Activated naive CD4-positive, alpha-beta T cell treated with anti-CD3 and anti-CD28 coated beads, Interleukin-2, amount 50 U/mL, for 72 hours (primary cell): ENCODE data around the gene MSH5. TPM values are rescaled to one million over a fixed set of nuclear protein-coding genes. Genes with fewer than 3 reads are reported as not detected.
"Not testable (repeated sequence)": the region's sequence is repeated elsewhere in the genome, so short reads cannot be mapped to it uniquely, and the experiment has no call there.

Experiments
- ATAC-seq, 2 donors: fragments of 150-1000 bp; cut with Tn5 transposase; 2 replicates each; pipeline ENCODE4 v1.10.0; 2021; ENCODE audit warnings: mild to moderate bottlenecking in 2 of 2, moderate library complexity in 2 of 2
- DNase-seq, 2 donors: peaks; one replicate each; pipeline ENCODE4 v3.0.0; 2021 to 2022; ENCODE audit warnings: low spot score in 2 of 2
- H3K27ac Mint-ChIP-seq, 2 donors: one replicate each; pipeline ENCODE4 v1.8.0; 2022; ENCODE audit warnings: mild to moderate bottlenecking in 2 of 2, mixed read lengths in 2 of 2
- H3K36me3 Mint-ChIP-seq, 2 donors: one replicate each; pipeline ENCODE4 v1.8.0; 2022; ENCODE audit warnings: mixed read lengths in 2 of 2
- H3K9me3 Mint-ChIP-seq, 2 donors: one replicate each; pipeline ENCODE4 v1.8.0; 2022; ENCODE audit warnings: mixed read lengths in 2 of 2
- total RNA-seq, 2 donors: library from RNA; stranded (reverse); gene quantifications; one replicate each; pipeline ENCODE4 v1.2.3, GENCODE V29; 2022

Gene MSH5
- total RNA-seq, 2 donors from 2014 or later, result 116 to 158 TPM

- H3K36me3 Mint-ChIP-seq, result peaks cover 0 to 5% of the 10 kb centered on the region in 2 donors
- ATAC-seq (no peak), DNase-seq (no peak)
- no peaks in the 10 kb centered on the region for H3K9me3 Mint-ChIP-seq
- no peak overlapping the region for H3K27ac Mint-ChIP-seq
These were observed 37.9 kb downstream of the MSH5 start for GRCh38 chr6:31777667-31778050.

DNA sequence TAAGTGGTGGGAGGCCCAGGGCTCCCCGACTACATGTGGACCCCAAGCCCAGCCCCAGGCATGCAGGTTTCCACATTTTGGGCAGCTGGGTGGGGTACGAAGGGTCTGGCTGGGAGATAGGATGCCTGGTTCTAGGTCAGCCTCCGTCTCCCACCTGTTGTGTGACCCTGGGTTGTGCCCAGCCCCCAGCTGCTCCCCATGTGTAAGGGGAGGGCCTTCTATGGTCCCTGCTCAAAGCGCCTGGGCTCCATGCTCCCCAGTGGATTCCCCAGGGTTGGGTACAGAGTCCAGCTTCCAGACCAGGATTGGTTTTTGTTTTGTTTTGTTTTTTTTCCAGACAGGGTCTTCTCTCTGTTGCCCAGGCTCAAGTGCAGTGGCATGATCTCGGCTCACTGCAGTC lies 38.4 kb downstream of the MSH5 start:
- H3K36me3 Mint-ChIP-seq, result peaks cover 0 to 5% of the 10 kb centered on the region in 2 donors
- no peak for ATAC-seq
- H3K27ac Mint-ChIP-seq, result no peak overlapping the region
- no peaks in the 10 kb centered on the region for H3K9me3 Mint-ChIP-seq
- no peak for DNase-seq

DNA sequence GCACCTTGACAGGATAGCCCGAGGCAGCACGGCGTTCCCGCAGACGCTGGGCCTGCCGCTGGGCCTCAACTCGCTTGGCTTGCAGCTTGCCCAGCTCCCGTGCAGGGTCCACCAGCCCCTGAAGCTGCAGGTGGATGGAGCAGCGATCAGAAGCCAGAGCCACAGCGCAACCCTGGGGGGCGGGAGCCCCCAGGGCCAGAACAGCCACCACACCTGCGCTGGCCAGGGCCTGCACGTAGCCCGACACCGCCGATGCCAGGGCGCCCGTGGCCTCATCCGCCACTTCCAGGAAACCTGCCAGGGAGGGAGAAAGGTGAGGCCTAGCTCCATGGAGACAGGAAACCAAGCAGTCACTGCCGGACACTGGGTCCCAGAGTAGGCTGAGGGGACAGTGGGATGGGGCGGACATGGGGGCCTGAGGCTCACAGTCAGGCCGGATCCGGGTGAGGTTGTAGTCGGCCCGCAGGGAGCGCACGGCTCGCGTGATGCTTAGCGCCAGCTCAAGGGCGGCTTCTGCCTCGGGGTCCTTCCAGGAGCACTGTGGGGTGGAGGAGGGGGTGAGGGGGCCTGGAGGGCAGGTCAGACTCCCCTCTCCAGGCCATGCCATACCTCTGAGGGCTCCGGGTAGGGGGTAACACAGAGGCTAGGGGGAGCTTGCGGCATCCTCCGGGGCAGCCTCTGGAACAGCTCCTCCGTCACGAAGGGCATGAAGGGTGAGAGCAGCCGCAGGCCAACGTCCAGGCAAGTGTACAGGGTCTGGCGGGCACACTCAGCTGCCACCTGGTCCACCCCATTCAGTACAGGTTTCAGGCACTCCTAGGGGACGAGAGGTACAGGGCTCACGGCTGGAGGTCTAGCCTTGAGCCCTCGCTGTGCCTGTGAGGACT lies 39.4 kb downstream of the MSH5 start:
- DNase-seq (no peak), ATAC-seq (no peak)
- H3K27ac Mint-ChIP-seq, result no peak overlapping the region
- no peaks in the 10 kb centered on the region for H3K9me3 Mint-ChIP-seq
- peaks cover 0 to 9% of the 10 kb centered on the region in 2 donors for H3K36me3 Mint-ChIP-seq

- H3K9me3 Mint-ChIP-seq, result no peaks in the 10 kb centered on the region
- DNase-seq (no peak), ATAC-seq (no peak)
- no peak overlapping the region for H3K27ac Mint-ChIP-seq
- H3K36me3 Mint-ChIP-seq, result peaks cover 0 to 11% of the 10 kb centered on the region in 2 donors
These were observed 40.1 kb downstream of the MSH5 start for GRCh38 chr6:31779908-31780307.

GRCh38 chr6:31780507-31781243 lies 40.9 kb downstream of the MSH5 start:
- Mint-ChIP-seq H3K27ac (peak overlapping the region in 1 of 2 donors; percentile 63), H3K36me3 (peaks cover 0 to 11% of the 10 kb centered on the region in 2 donors), H3K9me3 (no peaks in the 10 kb centered on the region)
- no peak for DNase-seq
- no peak for ATAC-seq

DNA sequence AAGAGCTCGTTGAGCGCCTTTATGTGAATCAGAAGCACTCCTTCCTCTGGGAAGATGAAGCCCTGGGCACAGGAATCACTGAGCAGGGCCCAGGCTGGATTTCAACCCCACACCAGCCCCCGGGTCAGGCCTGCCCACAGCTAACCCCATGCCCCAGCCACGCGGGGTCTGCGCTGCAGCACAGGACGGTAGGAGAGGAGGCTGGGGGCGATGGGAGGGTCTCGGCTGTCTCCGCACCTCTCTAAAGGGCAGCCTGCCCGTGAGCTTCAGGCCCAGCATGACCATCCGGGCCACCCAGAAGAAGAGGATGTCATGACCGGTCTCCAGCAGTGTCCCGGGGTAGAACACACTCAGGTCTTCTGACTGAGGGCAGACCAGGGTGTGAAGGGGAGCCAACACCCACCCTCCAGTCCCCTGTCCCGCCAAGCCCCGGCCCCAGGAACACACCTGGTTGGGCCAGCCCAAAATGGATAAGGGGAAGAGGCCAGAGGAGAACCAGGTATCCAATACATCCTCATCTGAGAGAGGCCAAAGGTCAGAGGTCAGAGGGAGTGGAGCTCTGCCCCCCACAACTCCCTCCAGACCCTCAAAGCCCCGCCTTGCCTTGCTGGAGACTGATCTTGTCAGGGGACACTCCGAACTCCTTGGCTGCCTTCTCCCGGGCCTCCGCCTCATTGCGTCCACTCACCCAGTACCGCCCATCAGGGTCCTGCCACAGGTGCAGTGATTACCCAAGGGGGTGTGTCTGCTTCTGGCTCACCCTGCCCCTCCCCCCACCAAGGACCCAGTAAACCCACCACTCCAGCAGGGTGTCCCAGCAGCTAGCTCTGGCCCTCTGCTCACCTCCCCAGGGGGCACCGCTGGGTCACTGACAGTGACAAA lies 41.7 kb downstream of the MSH5 start:
- Mint-ChIP-seq H3K36me3 (peaks cover 0 to 11% of the 10 kb centered on the region in 2 donors), H3K9me3 (no peaks in the 10 kb centered on the region), H3K27ac (peak overlapping the region in 1 of 2 donors; percentile 63)
- no peak for ATAC-seq
- no peak for DNase-seq

DNA sequence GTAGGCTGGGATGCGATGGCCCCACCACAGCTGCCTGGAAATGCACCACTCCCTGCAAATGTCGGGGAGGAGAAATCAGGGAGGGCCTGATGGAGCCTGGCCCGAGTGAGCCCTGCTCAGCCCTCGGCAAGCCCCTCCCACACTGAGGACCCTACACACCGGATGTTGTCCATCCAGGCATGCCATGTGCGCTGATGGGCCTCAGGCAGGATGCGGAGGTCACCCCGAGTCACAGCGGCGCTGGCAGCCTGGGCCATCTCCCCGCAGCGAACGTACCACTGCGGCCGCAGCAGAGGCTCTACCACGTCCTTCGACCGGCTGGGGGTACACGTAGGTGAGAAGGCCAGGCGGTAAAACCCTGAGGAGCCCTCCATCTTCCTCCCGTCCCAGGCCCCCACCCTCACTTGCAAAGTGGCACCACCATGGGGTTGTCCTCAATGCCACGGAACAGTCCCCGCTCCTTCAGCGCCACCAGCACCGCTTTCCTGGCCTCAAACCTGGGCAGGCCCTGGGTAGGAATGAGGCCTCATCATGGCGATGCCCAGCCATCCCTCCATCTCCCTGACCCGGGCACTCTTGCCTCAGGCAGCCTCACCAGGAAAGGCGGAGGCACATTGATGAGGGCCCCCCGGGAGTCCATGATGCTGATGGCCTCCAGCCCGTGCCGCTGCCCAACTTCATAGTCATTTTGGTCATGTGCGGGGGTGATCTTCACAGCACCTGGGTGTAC lies 42.5 kb downstream of the MSH5 start:
- no peak overlapping the region for H3K27ac Mint-ChIP-seq
- no peak for DNase-seq
- peaks cover 0 to 11% of the 10 kb centered on the region in 2 donors for H3K36me3 Mint-ChIP-seq
- H3K9me3 Mint-ChIP-seq, result no peaks in the 10 kb centered on the region
- no peak for ATAC-seq

DNA sequence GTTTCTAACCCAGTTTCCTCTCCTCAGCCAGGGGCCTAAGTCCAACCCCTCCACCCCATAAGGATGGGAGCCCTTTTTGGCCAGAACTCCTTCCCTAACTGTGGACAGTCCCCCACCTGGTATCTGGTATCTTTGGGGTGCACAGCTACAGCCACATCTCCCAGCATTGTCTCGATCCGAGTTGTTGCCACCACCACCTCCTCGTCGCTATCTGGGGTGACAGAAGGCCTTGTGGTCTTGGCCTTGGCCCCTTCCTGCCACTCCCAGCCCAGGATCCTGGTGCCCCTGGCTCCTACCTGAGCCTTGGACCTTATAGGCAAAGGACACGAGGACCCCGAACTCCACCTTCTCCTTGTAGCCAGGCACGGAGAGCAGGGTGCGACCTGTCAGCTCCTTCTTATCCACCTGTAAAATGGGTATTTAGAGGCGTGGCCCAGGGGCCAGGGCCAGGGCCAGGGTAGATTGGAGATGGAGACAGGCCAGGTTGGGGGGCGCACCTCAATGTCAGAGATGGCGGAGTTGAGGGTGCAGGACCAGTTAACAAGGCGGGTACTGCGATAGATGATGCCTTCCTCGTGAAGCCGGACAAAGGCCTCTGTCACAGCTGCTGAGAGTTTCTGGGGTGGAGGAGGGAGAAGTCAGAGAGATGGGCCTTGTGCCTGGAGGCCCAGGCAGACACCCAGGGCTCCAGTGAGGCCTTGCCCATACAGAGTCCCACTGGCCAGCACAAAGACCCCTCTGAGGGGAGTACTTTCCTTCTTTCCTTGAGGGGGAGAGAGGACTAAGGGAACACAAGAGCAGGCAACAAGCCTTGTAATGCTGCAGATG lies 44.5 kb downstream of the MSH5 start:
- DNase-seq (no peak), ATAC-seq (no peak)
- Mint-ChIP-seq H3K27ac (no peak overlapping the region), H3K36me3 (peaks cover 0 to 12% of the 10 kb centered on the region in 2 donors), H3K9me3 (no peaks in the 10 kb centered on the region)

GRCh38 chr6:31785475-31785874 lies 45.7 kb downstream of the MSH5 start:
- H3K36me3 Mint-ChIP-seq, result peaks cover 2 to 18% of the 10 kb centered on the region in 2 donors
- DNase-seq, result no peak
- no peak for ATAC-seq

GRCh38 chr6:31791324-31792089 lies 51.7 kb downstream of the MSH5 start:
- Mint-ChIP-seq H3K36me3 (peaks cover 5 to 18% of the 10 kb centered on the region in 2 donors), H3K9me3 (no peaks in the 10 kb centered on the region), H3K27ac (peak overlapping the region in 1 of 2 donors; percentile 8)
- ATAC-seq (no peak), DNase-seq (peak in 1 of 2 donors; percentile 57)

More at GRCh38 chr6:31785475-31785874, 45.7 kb downstream of the MSH5 start:
- Mint-ChIP-seq H3K27ac (peak overlapping the region in 1 of 2 donors; percentile 60), H3K9me3 (no peaks in the 10 kb centered on the region)

GRCh38 chr6:31792090-31792374 lies 52.2 kb downstream of the MSH5 start:
- H3K9me3 Mint-ChIP-seq, result no peaks in the 10 kb centered on the region
- peak overlapping the region in 1 of 2 donors; percentile 91 for H3K27ac Mint-ChIP-seq
- no peak for DNase-seq
- no peak for ATAC-seq
- peaks cover 5 to 18% of the 10 kb centered on the region in 2 donors for H3K36me3 Mint-ChIP-seq

DNA sequence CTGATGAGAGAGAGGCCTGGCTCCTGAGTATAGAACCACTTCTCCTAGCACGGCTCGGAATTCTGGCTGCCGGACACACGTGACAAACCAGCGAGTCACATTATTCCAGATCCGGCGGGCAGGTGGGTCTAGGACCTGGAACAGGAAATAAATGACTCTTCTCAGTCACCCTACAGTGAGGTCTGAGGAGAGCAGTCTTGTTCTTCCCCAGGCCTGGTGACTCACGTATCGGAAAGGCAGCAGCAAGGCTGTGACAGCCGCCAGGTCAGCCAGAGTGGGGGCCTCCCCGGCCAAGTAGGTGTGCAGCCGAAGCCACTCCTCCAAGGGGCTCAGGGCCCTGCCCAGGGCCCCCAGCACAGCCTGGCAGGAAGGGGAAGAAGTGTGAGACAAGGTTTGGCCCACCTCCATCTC lies 53.0 kb downstream of the MSH5 start:
- no peak for DNase-seq
- Mint-ChIP-seq H3K27ac (peak overlapping the region in 1 of 2 donors; percentile 91), H3K9me3 (no peaks in the 10 kb centered on the region), H3K36me3 (peaks cover 5 to 18% of the 10 kb centered on the region in 2 donors)
- peak in 1 of 2 donors; percentile 26 for ATAC-seq

GRCh38 chr6:31793927-31794245 lies 54.1 kb downstream of the MSH5 start:
- peak overlapping the region; percentile 18 to 91 for H3K27ac Mint-ChIP-seq
- DNase-seq, H3K9me3 Mint-ChIP-seq, ATAC-seq: not testable (repeated sequence)
- peaks cover 5 to 18% of the 10 kb centered on the region in 2 donors for H3K36me3 Mint-ChIP-seq

GRCh38 chr6:31794294-31794865 lies 54.6 kb downstream of the MSH5 start:
- Mint-ChIP-seq H3K27ac (peak overlapping the region; percentile 81 to 91), H3K9me3 (no peaks in the 10 kb centered on the region), H3K36me3 (peaks cover 5 to 16% of the 10 kb centered on the region in 2 donors)
- no peak for DNase-seq
- ATAC-seq, result no peak
